Stimulated activated CD4-positive, alpha-beta T cell treated with anti-CD3 and anti-CD28 coated beads, TNF-alpha, amount 100 ng/mL, for 4 hours (primary cell): ENCODE measurements around the gene MCL1.
"Not testable (repeated sequence)": the region's sequence is repeated elsewhere in the genome, so short reads cannot be mapped to it uniquely, and the experiment has no call there.

Source experiments
- DNase-seq, 3 experiments: peaks; one replicate each; pipeline ENCODE4 v3.0.0-alpha.2; 2020; ENCODE audit warnings: low read depth in 3 of 3

The MCL1 gene

DNA sequence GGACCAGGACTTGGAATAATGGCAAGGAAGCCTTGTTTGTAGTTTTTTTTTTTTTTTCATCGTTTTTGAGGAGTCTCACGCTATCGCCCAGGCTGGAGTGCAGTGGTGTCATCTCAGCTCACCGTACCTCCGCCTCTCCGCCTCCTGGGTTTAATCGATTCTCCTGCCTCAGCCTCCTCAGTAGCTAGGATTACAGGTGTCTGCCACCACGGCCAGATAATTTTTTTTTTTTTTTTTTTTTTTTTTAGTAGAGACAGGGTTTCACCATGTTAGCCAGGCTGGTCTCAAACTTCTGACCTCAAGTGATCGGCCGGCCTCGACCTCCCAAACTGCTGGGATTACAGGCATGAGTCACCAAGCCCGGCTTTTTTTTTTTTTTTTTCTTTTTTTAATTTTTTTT, 23.0 kb upstream of the MCL1 start:
- DNase-seq: not testable (repeated sequence)

DNA sequence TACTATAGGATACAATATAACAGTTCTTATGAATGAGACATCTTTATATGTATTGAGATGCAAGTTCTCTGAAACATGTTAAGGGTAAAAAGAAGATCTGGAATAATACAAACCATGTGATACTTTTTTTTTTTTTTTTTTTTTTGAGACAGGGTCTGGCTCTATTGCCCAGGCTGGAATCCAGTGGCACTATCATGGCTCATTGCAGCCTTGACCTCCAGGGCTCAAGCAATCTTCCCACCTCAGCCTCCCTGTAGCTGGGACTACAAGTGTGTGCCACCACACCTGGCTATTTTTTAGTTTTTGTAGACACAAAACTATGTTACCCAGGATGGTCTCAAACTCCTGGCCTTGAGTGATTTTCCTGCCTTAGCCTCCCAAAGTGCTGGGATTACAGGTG, 22.1 kb upstream of the MCL1 start:
- DNase-seq: no peak

DNA sequence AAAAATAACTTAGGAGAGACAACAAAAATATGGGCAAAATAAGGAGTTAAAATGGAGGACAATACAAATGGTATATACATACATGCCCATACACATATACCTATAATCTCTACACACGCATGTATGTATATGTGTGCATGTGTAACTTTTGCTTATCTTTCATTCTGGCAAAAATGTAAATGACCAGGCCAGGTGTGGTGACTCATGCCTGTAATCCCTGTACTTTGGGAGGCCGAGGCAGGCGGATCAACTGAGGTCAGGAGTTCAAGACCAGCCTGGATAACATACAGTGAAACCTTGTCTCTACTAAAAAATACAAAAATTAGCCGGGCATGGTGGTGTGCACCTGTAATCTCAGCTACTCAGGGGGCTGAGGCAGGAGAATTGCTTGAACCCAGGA, 18.9 kb upstream of the MCL1 start:
- not testable (repeated sequence) for DNase-seq

DNA sequence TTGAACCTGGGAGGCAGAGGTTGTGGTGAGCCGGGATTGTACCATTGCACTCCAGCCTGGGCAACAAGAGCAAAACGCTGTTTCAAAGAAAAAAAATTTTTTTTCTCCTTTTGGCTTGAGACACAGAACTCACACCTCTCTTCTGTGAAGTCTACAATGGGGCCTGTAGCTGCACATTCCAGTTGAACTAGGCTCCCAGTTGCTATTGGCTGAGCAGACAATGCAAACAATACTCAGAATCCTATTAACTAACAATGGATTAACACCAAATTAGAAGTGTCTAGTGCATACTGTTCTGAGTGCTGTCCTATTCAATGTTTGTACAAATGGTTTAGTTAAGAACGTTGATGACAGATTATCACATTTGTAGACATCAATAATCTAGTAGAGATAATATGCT, 17.6 kb upstream of the MCL1 start:
- no peak for DNase-seq

DNA sequence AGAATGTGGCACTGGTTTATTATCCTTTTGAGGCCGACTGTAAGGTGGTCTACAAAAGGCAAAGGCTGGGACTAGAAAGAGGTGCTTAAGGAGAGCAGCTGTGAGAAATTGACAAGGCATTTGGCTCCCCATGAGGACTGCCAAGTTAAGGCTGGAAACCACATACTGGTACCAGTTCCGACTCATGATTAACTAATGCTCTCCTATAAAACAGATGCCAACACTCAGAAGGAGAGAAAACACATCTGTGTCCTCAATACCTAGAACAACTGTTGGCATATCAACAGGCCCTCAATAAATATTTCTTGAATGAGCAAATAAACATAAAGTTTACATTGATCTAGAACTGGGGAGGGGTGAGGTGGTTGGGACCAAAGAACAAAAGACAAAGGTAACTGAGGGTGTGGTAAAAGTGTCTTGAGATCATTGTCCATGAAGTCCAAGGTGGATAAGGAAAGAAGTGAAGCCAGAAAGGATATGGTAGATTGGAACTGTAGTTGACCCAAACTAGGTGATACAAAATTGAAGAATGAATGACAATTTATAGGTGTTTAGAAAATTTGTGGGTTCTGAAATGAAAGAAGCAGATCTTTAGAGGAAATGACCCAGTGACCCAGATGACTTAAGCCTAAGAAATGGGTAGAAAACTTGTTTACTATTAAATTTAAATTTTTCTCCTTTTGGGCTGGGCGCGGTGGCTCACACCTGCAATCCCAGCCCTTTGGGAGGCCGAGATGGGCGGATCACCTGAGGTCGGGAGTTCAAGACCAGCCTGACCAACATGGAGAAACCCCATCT, 16.9 kb upstream of the MCL1 start:
- no peak for DNase-seq

DNA sequence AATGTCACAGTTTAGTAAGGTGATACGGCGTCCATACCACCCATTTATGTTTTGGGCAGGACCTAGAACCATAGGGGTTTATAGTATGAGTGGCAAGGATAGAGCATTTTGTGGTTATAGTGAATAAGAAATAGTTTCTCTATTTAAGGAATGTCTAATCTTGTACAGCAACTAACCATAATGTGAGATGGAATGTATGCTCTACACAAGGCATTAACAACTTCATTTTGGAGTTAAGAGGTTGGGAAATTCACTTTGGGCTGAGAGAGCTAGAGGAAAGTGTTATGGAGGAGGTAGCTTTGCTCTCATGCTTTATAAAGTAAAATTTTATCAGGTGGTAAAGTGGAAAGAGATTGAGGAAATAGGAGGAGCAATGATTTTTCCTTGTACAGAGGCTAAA, 3.0 kb upstream of the MCL1 start:
- DNase-seq: no peak

DNA sequence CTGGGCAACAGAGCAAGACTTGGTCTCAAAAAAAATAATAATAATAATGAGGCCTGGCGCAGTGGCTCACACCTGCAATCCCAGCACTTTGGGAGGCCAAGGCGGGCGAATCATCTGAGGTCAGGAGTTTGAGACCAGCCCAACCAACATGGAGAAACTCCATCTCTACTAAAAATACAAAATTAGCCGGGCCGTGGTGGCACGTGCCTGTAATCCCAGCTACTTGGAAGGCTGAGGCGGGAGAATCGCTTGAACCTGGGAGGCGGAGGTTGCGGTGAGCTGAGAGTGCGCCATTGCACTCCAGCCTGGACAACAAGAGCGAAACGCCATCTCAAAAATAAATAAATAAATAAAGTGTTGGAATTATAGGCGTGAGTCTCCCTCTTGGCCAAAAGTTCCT, 2.6 kb upstream of the MCL1 start:
- DNase-seq: not testable (repeated sequence)

DNA sequence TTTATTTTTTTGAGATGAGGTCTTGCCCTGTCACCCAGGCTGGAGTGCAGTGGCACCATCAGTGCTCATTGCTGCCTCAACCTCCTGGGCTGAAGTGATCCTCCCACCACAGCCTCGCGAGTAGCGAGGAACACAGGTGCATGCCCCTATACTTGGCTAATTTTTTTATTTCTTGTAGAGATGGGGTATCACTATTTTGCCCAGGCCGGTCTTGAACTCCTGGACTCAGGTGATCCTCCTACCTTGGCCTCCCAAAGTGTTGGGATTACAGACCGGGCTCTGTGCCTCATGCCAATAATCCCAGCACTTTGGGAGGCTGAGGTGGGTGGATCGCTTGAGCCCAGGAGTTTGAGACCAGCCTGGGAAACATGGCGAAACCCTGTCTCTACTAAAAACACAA, 2.0 kb upstream of the MCL1 start:
- not testable (repeated sequence) for DNase-seq

DNA sequence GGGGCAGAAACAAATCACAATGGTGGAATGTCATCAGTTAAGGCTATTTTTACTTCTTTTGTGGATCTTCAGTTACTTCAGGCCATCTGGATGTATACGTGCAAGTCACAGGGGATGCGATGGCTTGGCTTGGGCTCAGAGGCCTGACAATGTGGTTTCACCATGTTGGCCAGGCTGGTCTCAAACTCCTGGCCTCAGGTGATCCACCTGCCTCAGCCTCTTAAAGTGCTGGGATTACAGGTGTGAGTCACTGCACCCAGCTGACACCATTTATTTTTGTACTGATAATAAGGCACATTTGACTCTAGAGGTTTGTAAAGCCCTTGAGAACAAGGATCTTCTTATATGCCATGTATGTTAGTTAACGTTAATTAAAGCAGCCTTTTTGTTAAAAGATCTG, 1.6 kb upstream of the MCL1 start:
- DNase-seq: not testable (repeated sequence)

DNA sequence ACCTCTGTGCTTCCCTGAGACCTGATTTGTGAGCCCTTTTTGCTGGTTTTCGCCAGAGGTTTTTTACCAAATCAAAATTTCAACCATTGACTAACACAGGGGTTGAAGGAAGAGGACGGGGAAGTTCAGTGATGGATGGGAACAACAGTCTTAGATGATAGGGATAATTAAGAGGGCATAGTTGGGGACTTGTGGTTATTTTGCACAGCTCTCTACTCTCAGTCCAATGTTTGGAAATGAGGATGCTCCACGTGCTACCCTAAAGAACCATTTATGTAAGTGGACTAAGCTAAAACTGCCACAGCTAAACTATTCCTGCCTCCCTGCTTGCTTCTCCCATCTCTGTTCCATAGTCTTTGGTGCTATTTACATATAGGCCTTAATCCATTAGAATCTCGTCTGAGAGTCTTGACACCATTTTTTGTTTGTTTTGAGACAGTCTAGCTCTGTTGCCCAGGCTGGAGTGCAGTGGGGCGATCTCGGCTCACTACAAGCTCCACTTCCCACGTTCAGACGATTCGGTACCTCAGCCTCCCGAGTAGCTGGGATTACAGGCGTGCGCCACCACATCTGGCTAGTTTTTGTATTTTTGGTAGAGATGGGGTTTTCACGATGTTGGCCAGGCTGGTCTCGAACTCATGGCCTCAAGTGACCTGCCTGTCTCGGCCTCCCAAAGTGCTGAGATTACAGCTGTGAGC, 684 bp upstream of the MCL1 start:
- DNase-seq: no peak

DNA sequence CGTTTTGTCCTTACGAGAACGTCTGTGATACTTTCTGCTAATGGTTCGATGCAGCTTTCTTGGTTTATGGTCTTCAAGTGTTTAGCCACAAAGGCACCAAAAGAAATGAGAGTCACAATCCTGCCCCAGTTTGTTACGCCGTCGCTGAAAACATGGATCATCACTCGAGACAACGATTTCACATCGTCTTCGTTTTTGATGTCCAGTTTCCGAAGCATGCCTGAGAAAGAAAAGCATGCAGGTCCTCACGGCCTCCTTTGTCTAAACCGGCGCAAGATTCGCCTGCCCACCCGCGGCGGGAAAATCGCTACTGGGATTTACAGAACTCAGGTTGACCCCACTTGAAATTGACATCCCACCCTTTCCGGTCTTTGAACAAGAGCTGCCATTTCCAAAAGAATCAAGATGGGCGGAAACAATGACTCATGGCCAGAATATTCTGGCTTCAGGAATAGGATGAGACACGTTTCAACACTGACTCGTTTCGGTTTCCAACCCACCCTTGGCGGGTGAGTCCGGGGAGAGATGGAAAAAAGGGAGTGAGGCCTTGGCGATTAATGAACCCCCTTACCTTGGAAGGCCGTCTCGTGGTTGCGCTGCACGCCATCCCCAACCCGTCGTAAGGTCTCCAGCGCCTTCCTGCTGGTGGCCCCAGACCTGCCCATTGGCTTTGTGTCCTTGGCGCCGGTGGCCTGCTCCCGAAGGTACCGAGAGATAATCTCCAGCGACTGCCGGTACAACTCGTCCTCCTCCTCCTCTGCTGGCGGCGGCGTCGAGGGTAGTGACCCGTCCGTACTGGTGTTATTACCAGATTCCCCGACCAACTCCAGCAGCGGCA, 919 bp downstream of the MCL1 start:
- DNase-seq: peak in 1 of 3 experiments; percentile 40

DNA sequence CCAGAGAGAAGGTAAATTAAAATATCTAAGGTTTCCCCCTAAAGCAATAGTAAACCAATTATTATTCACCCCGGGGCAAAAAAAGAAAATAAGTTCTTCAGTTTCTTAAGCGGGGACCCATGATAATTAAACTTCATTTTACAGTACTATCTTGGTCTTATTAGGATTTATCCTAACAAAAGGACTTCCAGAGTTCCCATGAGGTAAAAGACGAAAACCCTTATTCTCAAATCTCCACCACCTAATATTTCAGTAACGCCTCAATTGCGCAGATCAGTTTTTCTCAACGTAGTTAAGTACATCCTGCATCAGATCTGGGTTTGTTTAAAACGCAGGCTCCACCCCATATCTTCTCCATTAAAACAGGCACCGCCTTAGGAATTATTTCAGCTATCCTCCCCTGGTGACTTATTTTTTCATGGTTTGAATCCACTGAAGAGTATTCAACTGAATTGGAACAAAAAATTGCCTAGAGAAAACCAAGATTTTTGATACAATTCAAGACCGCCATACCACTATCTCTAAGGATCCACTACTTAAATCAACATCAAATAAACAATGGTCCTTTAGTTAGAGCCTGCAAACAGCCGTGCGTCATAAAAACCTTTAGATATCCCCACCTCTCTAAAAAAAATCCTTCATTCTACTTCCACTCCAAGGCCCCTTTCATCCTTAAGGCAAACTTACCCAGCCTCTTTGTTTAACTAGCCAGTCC, 1.7 kb downstream of the MCL1 start:
- DNase-seq: no peak

DNA sequence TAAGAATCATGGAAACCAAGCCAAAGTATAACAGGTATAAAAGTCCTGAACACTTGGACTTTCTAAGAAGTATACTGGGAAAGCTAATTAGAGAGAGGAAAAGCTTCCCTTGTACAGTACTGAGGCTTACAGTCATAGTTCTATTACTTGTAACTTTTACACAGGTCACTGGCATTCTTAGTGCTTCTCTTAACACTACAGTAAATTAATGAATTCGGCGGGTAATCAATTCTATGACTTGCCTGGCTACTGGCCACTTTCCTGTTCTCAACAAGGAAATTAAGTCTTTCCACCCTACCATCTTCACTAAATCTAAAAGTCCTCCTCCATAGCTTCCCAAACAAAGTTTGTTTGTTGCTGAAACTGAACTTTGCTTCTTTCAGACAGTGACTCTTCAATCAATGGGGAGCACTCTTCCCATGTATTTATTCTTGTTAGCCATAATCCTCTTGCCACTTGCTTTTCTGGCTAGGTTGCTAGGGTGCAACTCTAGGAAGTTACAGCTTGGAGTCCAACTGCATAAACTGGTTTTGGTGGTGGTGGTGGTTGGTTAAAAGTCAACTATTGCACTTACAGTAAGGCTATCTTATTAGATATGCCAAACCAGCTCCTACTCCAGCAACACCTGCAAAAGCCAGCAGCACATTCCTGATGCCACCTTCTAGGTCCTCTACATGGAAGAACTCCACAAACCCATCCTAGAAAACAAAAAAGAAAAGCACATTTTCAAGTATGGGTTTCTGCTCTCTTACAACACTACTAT, 2.4 kb downstream of the MCL1 start:
- no peak for DNase-seq

DNA sequence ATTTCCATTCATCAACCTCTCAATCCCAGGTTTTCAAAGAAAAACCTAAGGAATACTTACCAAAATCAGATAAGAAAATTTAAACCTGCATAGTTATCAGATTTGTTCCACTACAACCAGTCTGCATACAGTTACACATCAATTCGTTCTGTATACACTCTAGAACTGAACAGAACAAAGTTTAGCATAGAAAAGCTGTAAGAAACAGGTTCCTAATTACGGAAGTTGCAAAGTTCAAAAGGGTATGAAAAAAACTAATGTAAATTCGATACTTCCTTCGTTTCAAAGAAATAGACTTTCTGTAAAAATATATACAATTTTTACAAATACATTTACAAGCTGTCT, 3.1 kb downstream of the MCL1 start:
- no peak for DNase-seq

DNA sequence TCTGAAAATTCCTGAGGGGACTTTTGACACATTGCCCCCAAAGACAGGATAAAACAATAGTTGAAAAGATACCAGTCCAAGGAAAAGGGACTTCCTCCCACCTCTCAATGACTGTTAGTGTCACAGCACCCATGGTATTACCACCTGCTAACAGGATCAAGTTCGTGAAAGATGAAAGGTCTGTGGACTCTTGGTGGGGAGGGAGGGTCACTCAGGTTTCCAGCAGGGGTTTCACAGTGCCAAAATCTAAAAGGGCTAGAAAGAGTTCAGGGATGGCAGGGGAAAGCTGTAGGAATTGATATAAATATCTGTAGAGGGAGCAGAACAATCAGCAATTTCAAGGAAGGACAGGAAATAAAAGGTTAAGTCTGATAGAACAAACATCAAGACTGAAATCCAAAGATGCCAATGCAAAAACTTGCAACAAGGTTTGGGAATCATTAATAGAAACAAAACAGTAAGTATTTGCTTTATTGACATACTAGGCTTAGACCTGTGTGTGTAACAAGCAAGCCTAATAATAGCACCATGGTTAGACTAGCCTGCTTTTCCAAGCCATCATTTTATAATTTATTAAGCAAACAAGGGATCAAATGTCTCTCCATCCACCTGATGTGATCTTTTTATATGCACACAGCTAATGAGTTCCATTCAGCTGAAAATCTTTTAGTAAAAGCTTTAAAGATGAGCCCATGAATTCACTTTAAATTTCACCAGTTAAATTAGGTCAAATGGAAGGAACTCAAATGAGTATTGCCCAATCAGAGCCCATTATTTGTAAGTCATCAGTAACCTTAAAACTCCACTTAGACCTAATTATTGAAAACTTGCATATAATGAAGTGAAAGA, 3.7 kb downstream of the MCL1 start:
- DNase-seq: no peak

DNA sequence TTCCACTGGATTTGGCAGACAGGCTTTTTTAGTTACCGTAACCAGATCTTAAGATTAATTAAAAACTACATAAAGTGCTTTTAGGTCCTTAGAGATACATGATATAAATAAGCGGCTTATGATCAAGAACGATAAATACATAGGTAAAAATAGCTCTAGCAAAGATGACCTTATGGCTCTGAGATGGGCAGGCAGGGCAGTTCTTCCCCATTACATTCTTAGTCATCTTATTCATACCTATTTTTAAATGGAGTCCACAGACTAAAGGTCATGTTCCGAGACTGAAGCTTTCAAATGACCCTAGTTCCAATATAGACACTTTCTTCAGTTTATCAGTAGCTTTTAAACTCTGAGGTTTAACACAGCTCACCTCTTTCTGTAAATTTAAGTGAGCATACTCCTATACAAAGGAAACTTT, 4.3 kb downstream of the MCL1 start:
- no peak for DNase-seq

DNA sequence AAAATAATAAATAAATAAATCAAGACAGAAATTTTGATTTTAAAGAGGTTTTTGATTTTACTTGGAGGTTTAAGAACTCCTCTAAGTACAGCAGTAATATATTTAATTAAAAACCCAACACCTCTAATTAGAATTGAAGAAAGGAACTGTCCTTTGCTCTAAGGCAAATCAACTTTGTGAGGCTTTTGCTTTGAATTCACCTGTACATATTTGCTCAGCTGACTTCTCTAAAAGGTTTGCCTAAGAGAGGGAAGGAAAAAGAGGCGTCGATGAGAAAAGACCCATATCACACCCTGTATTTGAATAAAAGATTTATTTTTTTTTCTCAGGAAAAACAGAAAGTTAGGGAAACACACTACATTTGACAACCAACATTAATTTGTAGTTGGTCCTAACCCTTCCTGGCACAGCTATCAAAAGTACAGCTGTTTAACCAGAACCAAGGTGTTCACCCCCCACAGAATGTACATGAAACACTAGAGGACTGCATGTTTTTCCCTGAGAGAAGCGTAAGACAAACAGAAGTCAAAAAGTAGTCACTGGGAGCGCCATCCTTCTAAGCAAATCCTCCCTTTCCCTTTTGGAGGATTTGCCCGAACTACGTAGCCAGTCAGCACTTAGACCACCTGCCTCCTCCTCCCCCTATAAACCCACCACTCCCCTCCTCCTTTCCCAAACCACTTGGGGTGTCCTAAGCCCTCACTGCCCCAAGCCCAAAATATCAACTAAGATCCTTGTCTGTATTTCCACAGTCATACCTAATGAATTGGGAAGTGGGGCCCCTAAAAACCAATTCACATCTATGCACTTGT, 4.9 kb downstream of the MCL1 start:
- DNase-seq: no peak

DNA sequence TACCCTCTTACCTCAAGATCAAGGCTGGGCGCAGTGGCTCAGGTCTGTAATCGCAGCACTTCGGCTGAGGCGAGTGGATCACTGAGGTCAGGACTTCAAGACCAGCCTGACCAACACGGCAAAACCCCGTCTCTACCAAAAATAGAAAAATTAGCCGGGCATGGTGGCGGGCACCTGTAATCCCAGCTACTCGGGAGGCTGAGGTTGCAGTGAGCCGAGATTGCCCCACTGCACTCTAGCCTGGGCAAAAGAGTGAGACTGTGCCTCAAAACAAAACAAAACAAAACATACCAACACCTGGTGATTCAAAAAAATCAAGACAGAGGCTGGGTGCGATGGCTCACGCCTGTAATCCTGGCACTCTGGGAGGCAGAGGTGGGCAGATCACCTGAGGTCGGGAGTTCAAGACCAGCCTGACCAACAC, 5.8 kb downstream of the MCL1 start:
- not testable (repeated sequence) for DNase-seq

DNA sequence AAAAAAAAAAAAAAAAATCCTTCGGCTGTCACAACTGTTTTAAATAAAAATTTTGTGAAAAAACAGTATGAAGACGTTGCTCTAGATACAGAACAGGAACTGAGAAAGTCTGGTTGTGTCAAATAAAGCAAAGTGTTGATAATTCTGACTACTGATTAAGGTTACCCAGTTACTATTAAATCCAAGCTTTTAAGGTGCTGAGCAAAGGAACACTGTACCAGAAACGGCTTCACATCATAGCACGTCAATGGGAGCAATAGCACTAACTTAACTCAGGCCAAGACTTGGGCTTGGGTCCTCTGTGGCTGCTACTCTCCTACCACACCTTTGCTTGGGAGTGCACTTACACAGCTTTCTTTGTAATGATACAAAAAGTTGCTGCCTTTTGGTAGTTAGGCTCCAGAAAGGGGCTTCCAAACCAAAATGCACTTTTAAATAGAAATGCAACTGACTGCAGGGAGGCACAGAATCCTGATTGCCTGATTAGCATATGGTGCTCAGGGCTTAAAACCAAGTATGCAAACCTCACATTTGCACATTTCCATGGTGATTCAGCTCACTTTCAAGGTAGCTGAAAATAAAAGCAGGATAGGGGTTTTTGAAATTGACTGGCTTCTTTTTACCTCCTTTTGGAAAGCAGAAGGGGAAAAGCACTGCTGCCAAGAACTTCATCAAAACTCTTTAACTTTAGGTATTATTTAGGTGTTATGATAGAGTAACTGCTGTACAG, 6.3 kb downstream of the MCL1 start:
- no peak for DNase-seq
